ENCODE measurements around the gene CHRNG.
"Not testable (repeated sequence)": the region's sequence is repeated elsewhere in the genome, so short reads cannot be mapped to it uniquely, and the experiment has no call there.

CHRNG gene

DNA sequence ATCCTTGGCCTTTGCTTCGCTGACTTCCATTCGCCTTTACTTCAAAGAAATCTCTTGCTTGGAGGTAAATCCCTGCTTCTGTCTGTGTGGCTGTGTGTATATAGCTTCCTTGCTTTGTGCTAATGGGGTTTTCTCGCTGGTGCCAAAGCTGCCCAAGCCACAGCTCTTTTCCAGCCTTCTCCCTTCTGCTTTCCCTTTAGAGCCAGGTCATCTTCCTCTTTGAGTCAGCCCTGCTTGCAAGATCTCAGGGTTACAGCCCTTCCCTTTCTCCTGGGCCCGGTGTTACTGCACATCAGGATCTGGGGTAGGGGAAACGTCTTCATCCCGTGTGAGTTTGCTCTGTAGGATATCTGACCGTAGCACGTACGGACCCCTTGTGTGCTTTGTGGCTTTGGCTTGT is 30.0 kb downstream of the CHRNG start:
- Histone ChIP-seq H3K4me3 (ENCODE audit: low read length) (no peak overlapping the region), H3K4me2 (ENCODE audit: low read length) (no peak overlapping the region), H3K79me2 (ENCODE audit: low read length) (no peaks in the 10 kb centered on the region), H3K27me3 (ENCODE audit: low read depth, low read length) (no peaks in the 10 kb centered on the region), H4K20me1 (ENCODE audit: insufficient read depth, low read length) (no peaks in the 10 kb centered on the region), H2AFZ (ENCODE audit: low read depth, low read length) (no peak overlapping the region), H3K4me1 (ENCODE audit: low read length) (no peaks in the 10 kb centered on the region), H3K9me3 (ENCODE audit: insufficient read depth, low read length) (no peaks in the 10 kb centered on the region), H3K36me3 (replicated peaks; ENCODE audit: low read depth, low read length) (peaks cover 15% of the 10 kb centered on the region), H3K9ac (ENCODE audit: low read length) (no peak overlapping the region), H3K27ac (ENCODE audit: low read length) (no peak overlapping the region)
- TF ChIP-seq, protein P1, sequence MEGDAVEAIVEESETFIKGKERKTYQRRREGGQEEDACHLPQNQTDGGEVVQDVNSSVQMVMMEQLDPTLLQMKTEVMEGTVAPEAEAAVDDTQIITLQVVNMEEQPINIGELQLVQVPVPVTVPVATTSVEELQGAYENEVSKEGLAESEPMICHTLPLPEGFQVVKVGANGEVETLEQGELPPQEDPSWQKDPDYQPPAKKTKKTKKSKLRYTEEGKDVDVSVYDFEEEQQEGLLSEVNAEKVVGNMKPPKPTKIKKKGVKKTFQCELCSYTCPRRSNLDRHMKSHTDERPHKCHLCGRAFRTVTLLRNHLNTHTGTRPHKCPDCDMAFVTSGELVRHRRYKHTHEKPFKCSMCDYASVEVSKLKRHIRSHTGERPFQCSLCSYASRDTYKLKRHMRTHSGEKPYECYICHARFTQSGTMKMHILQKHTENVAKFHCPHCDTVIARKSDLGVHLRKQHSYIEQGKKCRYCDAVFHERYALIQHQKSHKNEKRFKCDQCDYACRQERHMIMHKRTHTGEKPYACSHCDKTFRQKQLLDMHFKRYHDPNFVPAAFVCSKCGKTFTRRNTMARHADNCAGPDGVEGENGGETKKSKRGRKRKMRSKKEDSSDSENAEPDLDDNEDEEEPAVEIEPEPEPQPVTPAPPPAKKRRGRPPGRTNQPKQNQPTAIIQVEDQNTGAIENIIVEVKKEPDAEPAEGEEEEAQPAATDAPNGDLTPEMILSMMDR (IDR thresholded peaks at IDR 0.05; ENCODE audit: low read depth, low read length): no peak
- TF ChIP-seq EZH2phosphoT487 (IDR thresholded peaks at IDR 0.05; ENCODE audit: low read depth): no peak

DNA sequence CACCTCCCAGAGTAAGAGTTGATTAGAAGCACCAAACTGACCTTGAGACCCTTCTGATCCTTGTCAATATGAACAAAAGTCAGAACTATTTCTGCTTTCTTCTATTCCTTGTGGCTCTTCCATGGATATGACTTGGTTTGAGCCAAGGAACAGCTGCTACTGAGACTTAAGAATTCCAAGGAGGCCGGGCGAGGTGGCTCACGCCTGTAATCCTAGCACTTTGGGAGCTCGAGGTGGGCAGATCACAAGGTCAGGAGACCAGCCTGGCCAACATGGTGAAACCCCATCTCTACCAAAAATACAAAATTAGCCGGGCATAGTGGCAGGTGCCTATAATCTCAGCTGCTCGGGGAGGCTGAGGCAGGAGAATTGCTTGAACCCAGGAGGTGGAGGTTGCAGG is 31.0 kb downstream of the CHRNG start:
- H2AFZ ChIP-seq (ENCODE audit: low read depth, low read length); H3K4me3 ChIP-seq (ENCODE audit: low read length); H3K9me3 ChIP-seq (ENCODE audit: insufficient read depth, low read length); H3K79me2 ChIP-seq (ENCODE audit: low read length); H3K4me1 ChIP-seq (ENCODE audit: low read length); H3K27me3 ChIP-seq (ENCODE audit: low read depth, low read length); H3K4me2 ChIP-seq (ENCODE audit: low read length); H3K9ac ChIP-seq (ENCODE audit: low read length); H4K20me1 ChIP-seq (ENCODE audit: insufficient read depth, low read length); H3K27ac ChIP-seq (ENCODE audit: low read length): not testable (repeated sequence)
- peaks cover 12% of the 10 kb centered on the region for H3K36me3 ChIP-seq (replicated peaks; ENCODE audit: low read depth, low read length)

DNA sequence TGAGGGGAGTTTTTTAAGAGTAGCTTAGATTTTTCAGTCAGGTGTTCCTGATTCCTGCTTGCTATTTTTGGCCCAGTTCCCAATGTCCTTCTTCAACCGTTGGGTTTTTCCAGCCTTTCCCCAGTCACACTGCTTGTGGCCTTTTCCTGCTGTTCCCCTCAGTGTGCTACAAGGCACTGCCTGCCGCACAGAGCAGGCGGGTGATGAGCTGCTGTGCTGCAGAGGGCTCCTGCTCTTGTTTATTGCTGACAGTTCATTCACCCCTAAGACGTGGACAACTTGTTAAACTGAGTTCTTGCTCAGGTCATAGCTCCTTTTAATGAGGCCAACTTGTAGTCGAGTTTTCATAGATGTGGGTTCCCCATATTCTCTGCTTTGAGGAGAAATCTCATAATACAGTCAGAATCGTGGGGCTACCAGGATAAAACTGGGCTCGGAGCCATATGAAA is 31.6 kb downstream of the CHRNG start:
- no peak for TF ChIP-seq EZH2phosphoT487 (IDR thresholded peaks at IDR 0.05; ENCODE audit: low read depth)
- TF ChIP-seq, protein P1 (IDR thresholded peaks at IDR 0.05; ENCODE audit: low read depth, low read length): no peak
- H3K36me3 ChIP-seq (replicated peaks; ENCODE audit: low read depth, low read length): peaks cover 12% of the 10 kb centered on the region

DNA sequence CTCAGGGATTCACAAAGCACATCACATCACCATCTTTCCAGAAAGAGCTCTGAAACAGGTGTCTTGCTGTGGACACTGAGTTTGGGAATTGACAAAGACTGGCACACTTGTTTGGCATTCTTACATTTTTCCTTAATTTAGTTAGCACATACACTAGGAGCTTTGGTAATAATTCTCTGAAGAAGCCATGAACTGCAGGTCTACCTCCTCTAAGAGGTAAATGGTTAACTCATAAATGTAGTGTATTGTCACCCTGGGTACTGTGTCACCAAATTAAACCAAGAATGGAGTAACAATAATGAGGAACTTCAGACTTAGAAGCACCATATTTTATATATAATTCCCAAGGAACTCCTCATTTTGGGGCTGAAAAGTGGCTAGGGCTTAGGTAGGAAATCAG is 33.5 kb downstream of the CHRNG start:
- no peaks in the 10 kb centered on the region for H3K27me3 ChIP-seq (ENCODE audit: low read depth, low read length)

More for the DNA sequence above, 31.6 kb downstream of the CHRNG start:
- no peaks in the 10 kb centered on the region for H3K9me3 ChIP-seq (ENCODE audit: insufficient read depth, low read length)
- H3K4me1 ChIP-seq (ENCODE audit: low read length): no peaks in the 10 kb centered on the region
- no peaks in the 10 kb centered on the region for H4K20me1 ChIP-seq (ENCODE audit: insufficient read depth, low read length)
- H3K27me3 ChIP-seq (ENCODE audit: low read depth, low read length): no peaks in the 10 kb centered on the region
- no peak overlapping the region for H3K4me2 ChIP-seq (ENCODE audit: low read length)
- H3K79me2 ChIP-seq (ENCODE audit: low read length): no peaks in the 10 kb centered on the region
- H3K27ac ChIP-seq (ENCODE audit: low read length): no peak overlapping the region
- H3K9ac ChIP-seq (ENCODE audit: low read length): no peak overlapping the region
- no peak overlapping the region for H2AFZ ChIP-seq (ENCODE audit: low read depth, low read length)
- H3K4me3 ChIP-seq (ENCODE audit: low read length): no peak overlapping the region

More for the DNA sequence above, 33.5 kb downstream of the CHRNG start:
- H4K20me1 ChIP-seq (ENCODE audit: insufficient read depth, low read length): no peaks in the 10 kb centered on the region
- no peaks in the 10 kb centered on the region for H3K9me3 ChIP-seq (ENCODE audit: insufficient read depth, low read length)
- TF ChIP-seq EZH2phosphoT487 (IDR thresholded peaks at IDR 0.05; ENCODE audit: low read depth): no peak
- TF ChIP-seq, protein P1 (IDR thresholded peaks at IDR 0.05; ENCODE audit: low read depth, low read length): no peak
- no peak overlapping the region for H3K9ac ChIP-seq (ENCODE audit: low read length)
- no peak overlapping the region for H3K4me2 ChIP-seq (ENCODE audit: low read length)
- no peak overlapping the region for H2AFZ ChIP-seq (ENCODE audit: low read depth, low read length)
- H3K79me2 ChIP-seq (ENCODE audit: low read length): no peaks in the 10 kb centered on the region
- peaks cover 3% of the 10 kb centered on the region for H3K36me3 ChIP-seq (replicated peaks; ENCODE audit: low read depth, low read length)
- no peak overlapping the region for H3K4me3 ChIP-seq (ENCODE audit: low read length)
- H3K4me1 ChIP-seq (ENCODE audit: low read length): no peaks in the 10 kb centered on the region
- no peak overlapping the region for H3K27ac ChIP-seq (ENCODE audit: low read length)

Data from OCI-LY3 (cell line).